ENCODE results near the gene POLRMT. TPM values are rescaled to one million over a fixed set of nuclear protein-coding genes. Genes with fewer than 3 reads are reported as not detected.

The POLRMT gene
- total RNA-seq, 2 experiments from 2014 or later: 42.1 to 52.3 TPM

- Mint-ChIP-seq H3K36me3 (ENCODE audit: low read depth) (no peaks in the 10 kb centered on the region), H3K27me3 (no peaks in the 10 kb centered on the region), H3K4me3 (peak overlapping the region; percentile 84), H3K9me3 (no peaks in the 10 kb centered on the region), H3K4me1 (peaks cover 43% of the 10 kb centered on the region), H3K27ac (peak overlapping the region; percentile 78)
- CTCF ChIA-PET: no interaction called here
- POLR2A ChIA-PET: no interaction called here
- peak; percentile 29 for DNase-seq
Measured at GRCh38 chr19:572743-573518, 60.4 kb downstream of the POLRMT start.

GRCh38 chr19:572140-572742, 61.1 kb downstream of the POLRMT start, which contains the start of gene BSG:
BSG (plus strand) TSS chr19:572596; CDS start chr19:572635, 39 bp downstream.
- ChIA-PET POLR2A (interaction anchor here (0.7 kb wide), 1 partner anchor 913 kb away, joined by 3 read pairs; no protein-coding TSS in a partner anchor), CTCF (no interaction called here)
- no peaks in the 10 kb centered on the region for H3K9me3 Mint-ChIP-seq
- H3K4me3 Mint-ChIP-seq: peak within 1 kb of the TSS; percentile 84
- no peaks in the 10 kb centered on the region for H3K27me3 Mint-ChIP-seq
- DNase-seq: peak; percentile 99
- H3K4me1 Mint-ChIP-seq: peaks cover 43% of the 10 kb centered on the region
- peak within 1 kb of the TSS; percentile 96 for H3K27ac Mint-ChIP-seq
- H3K36me3 Mint-ChIP-seq (ENCODE audit: low read depth): no peaks in the 10 kb centered on the region

- H3K27ac Mint-ChIP-seq: peak overlapping the region; percentile 96
- ChIA-PET CTCF (no interaction called here), POLR2A (interaction anchor here (0.7 kb wide), 1 partner anchor 913 kb away, joined by 3 read pairs; no protein-coding TSS in a partner anchor)
- H3K4me1 Mint-ChIP-seq: peaks cover 40% of the 10 kb centered on the region
- no peaks in the 10 kb centered on the region for H3K27me3 Mint-ChIP-seq
- no peaks in the 10 kb centered on the region for H3K9me3 Mint-ChIP-seq
- no peaks in the 10 kb centered on the region for H3K36me3 Mint-ChIP-seq (ENCODE audit: low read depth)
- DNase-seq: peak; percentile 32
- H3K4me3 Mint-ChIP-seq: peak overlapping the region; percentile 84
Measured at GRCh38 chr19:571566-571974, 61.8 kb downstream of the POLRMT start.

- peak; percentile 67 for DNase-seq
Measured at GRCh38 chr19:570937-571565, 62.3 kb downstream of the POLRMT start.

GRCh38 chr19:570251-570686, 63.1 kb downstream of the POLRMT start:
- Mint-ChIP-seq H3K36me3 (ENCODE audit: low read depth) (no peaks in the 10 kb centered on the region), H3K4me3 (peak overlapping the region; percentile 40), H3K27ac (peak overlapping the region; percentile 83), H3K9me3 (no peaks in the 10 kb centered on the region), H3K4me1 (peaks cover 34% of the 10 kb centered on the region), H3K27me3 (no peaks in the 10 kb centered on the region)
- ChIA-PET CTCF (interaction anchor here (1.0 to 1.1 kb wide), 2 partner anchors 14 to 60 kb away, joined by 3 read pairs; no protein-coding TSS in a partner anchor), POLR2A (no interaction called here)
- no peak for DNase-seq

More at GRCh38 chr19:570937-571565, 62.3 kb downstream of the POLRMT start:
- H3K27me3 Mint-ChIP-seq: no peaks in the 10 kb centered on the region
- peak overlapping the region; percentile 84 for H3K4me3 Mint-ChIP-seq
- H3K27ac Mint-ChIP-seq: peak overlapping the region; percentile 96
- ChIA-PET POLR2A (no interaction called here), CTCF (no interaction called here)
- peaks cover 36% of the 10 kb centered on the region for H3K4me1 Mint-ChIP-seq
- H3K36me3 Mint-ChIP-seq (ENCODE audit: low read depth): no peaks in the 10 kb centered on the region
- H3K9me3 Mint-ChIP-seq: no peaks in the 10 kb centered on the region

- no peak for DNase-seq
- H3K36me3 Mint-ChIP-seq (ENCODE audit: low read depth): no peaks in the 10 kb centered on the region
- CTCF ChIA-PET: no interaction called here
- H3K4me1 Mint-ChIP-seq: peaks cover 17% of the 10 kb centered on the region
- no peak overlapping the region for H3K27ac Mint-ChIP-seq
- no peaks in the 10 kb centered on the region for H3K27me3 Mint-ChIP-seq
- POLR2A ChIA-PET: no interaction called here
- H3K4me3 Mint-ChIP-seq: no peak overlapping the region
- H3K9me3 Mint-ChIP-seq: no peaks in the 10 kb centered on the region
Measured at GRCh38 chr19:567296-567900, 65.9 kb downstream of the POLRMT start.

Other genes with a start within 250 kb of the POLRMT start
- gene C2CD4C, start 224.4 kb downstream of the POLRMT start, total RNA-seq: not detected
- gene SHC2, start 172.5 kb downstream of the POLRMT start, total RNA-seq: not detected
- gene MADCAM1, start 137.1 kb downstream of the POLRMT start, total RNA-seq: under 1 TPM in 1 of 2 experiments, not detected in 1; 0.15 TPM
- 10 to 100 TPM; 21.6 to 27.1 TPM for gene TPGS1, start 126.0 kb downstream of the POLRMT start, total RNA-seq
- 10 to 100 TPM; 43.7 to 50.8 TPM for gene CDC34, start 101.8 kb downstream of the POLRMT start, total RNA-seq
- gene GZMM, start 89.5 kb downstream of the POLRMT start, total RNA-seq: 10 to 100 TPM; 44.5 to 47.4 TPM
- gene BSG, start 60.9 kb downstream of the POLRMT start, total RNA-seq: 100 to 1,000 TPM; 233 TPM
- 1 to 10 TPM; 2.6 to 3.2 TPM for gene HCN2, start 43.7 kb downstream of the POLRMT start, total RNA-seq
- gene FGF22, start 6.3 kb upstream of the POLRMT start, total RNA-seq: under 1 TPM in 1 of 2 experiments, not detected in 1; 0.12 TPM
- gene RNF126, start 29.7 kb upstream of the POLRMT start, total RNA-seq: 10 to 100 TPM; 71.5 to 80.3 TPM
- gene FSTL3, start 42.9 kb upstream of the POLRMT start, total RNA-seq: 1 to 10 TPM; 1.6 to 2.1 TPM
- not detected for gene PRSS57, start 61.9 kb upstream of the POLRMT start, total RNA-seq
- gene PALM, start 75.4 kb upstream of the POLRMT start, total RNA-seq: not detected
- gene MISP, start 117.6 kb upstream of the POLRMT start, total RNA-seq: not detected
- 100 to 1,000 TPM; 487 to 536 TPM for gene PTBP1, start 163.9 kb upstream of the POLRMT start, total RNA-seq
- gene PLPPR3, start 188.4 kb upstream of the POLRMT start, total RNA-seq: not detected
- not detected for gene AZU1, start 194.3 kb upstream of the POLRMT start, total RNA-seq
- not detected for gene PRTN3, start 207.5 kb upstream of the POLRMT start, total RNA-seq
- not detected for gene ELANE, start 218.8 kb upstream of the POLRMT start, total RNA-seq
- 1 to 10 TPM; 1.5 to 1.6 TPM for gene CFD, start 226.1 kb upstream of the POLRMT start, total RNA-seq